GM13976 (cell line): ENCODE results near the gene SPRED2.

Experiments used
- DNase-seq: peaks from one replicate; pipeline ENCODE4 v3.0.0; 2012; ENCODE audit warnings: low spot score
- in situ Hi-C: fragments of 300-500 bp; cut with MboI; formaldehyde crosslinking; loops from one replicate; pipeline ENCODE4 v1.12.0; 2022; ENCODE audit warnings: low sequenced_read_pairs, mixed read lengths, inconsistent platforms; ENCODE audit not compliant: unreplicated experiment
- TF ChIP-seq, protein P1 (sequence below): IDR thresholded peaks from 2 replicates; pipeline ENCODE4 v1.5.1; 2012; ENCODE audit warnings: borderline replicate concordance, mild to moderate bottlenecking; ENCODE audit not compliant: insufficient read depth; ENCODE audit errors: extremely low read depth, missing control alignments, control extremely low read depth

Gene SPRED2

DNA sequence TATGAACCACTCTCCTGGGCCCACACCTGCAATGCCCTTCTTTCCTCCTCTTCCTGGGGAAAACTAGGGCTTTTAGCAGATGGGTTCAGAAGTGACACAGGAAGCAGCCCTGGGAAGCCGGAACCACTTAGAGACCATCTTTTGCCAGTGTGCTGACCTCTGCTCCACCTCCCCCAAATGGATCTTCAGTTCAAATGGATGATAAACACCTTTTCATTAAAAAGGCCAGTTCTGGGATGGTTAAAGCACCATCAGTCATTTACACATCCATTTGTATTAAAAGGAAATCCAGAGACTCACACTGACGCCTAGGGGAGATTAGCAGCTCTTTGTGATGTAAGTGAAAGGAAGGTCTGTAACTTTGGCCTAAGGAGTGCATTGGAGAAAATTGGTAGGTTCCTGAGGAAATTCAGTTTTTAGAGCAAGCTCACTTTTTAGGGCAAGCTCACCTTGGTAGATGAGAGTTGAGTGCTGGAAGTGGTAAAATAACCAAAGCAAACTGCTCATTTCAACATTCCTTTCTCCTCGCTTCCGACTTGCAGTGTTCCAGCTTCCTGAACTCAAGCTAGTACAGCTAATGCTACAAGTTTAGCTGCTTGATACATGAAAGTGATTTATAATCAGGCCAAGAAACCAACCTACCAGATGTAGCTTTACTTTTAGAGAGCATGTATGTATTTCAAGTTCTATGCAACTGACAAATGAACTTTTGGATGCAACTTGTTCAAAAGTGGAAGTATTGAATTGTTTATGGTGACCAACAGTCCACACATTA lies 157.1 kb downstream of the SPRED2 start:
- TF ChIP-seq, protein P1, sequence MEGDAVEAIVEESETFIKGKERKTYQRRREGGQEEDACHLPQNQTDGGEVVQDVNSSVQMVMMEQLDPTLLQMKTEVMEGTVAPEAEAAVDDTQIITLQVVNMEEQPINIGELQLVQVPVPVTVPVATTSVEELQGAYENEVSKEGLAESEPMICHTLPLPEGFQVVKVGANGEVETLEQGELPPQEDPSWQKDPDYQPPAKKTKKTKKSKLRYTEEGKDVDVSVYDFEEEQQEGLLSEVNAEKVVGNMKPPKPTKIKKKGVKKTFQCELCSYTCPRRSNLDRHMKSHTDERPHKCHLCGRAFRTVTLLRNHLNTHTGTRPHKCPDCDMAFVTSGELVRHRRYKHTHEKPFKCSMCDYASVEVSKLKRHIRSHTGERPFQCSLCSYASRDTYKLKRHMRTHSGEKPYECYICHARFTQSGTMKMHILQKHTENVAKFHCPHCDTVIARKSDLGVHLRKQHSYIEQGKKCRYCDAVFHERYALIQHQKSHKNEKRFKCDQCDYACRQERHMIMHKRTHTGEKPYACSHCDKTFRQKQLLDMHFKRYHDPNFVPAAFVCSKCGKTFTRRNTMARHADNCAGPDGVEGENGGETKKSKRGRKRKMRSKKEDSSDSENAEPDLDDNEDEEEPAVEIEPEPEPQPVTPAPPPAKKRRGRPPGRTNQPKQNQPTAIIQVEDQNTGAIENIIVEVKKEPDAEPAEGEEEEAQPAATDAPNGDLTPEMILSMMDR: no peak
- in situ Hi-C loops: no loop called here
- DNase-seq: no peak

DNA sequence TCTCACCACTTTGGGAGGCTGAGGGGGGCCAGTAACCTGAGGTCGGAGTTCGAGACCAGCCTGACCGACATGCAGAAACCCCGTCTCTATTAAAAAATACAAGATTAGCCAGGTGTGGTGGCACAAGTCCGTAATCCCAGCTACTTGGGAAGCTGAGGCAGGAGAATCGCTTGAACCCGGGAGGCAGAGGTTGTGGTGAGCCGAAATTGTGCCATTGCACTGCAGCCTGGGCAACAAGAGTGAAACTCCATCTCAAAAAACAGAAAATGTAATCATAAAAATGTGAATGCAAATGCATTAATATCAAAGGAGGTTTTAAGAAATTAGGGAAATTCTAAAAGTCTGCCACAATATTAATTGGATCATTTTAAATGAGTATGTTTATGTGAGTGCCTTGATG lies 159.1 kb downstream of the SPRED2 start:
- TF ChIP-seq, protein P1: no peak
- in situ Hi-C loops: no loop called here
- DNase-seq: no peak

DNA sequence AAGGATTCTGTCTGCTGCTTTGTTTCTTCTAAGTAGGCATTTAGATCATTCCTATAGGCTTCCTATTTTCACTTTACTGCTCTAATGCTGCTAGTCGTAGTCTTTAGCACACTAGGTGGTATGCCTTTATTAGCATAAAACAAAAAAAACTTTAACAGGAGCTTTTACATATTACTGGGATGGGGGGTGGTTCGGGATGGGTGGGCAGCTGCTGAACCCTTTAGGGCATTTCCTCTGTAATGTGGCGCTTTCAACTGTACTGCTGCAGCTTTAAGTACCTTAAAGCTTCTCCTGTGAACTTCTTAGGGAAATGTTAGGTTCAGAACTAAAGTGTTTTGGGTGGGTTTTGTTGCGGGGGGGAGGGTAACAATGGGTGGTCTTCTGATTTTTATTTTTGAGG lies 163.4 kb downstream of the SPRED2 start:
- in situ Hi-C loops: loop anchor here (5.0 kb wide), 1 partner anchor 283 kb away; no protein-coding TSS in a partner anchor
- TF ChIP-seq, protein P1: no peak
- DNase-seq: no peak

DNA sequence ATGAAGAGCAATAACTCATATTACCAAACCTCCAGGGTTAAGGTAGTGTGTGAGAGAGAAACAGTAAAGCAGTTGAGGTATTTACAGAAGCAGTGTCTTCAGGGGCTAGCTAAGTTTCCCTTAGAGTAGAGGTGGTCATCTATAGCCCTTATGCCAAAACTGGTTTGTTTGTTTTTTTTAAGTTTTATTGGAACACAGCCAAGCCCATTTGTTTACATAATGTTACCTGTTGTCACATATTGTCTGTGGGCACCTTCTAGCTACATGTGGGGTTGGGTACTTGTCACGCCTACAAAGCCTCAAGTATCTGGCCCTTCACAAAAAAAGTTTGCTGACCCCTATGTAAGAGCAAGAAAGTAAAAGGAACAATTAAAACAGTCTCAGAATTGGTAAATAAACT lies 165.4 kb downstream of the SPRED2 start:
- DNase-seq: no peak
- in situ Hi-C loops: loop anchor here (5.0 kb wide), 1 partner anchor 285 kb away; no protein-coding TSS in a partner anchor
- TF ChIP-seq, protein P1: no peak

DNA sequence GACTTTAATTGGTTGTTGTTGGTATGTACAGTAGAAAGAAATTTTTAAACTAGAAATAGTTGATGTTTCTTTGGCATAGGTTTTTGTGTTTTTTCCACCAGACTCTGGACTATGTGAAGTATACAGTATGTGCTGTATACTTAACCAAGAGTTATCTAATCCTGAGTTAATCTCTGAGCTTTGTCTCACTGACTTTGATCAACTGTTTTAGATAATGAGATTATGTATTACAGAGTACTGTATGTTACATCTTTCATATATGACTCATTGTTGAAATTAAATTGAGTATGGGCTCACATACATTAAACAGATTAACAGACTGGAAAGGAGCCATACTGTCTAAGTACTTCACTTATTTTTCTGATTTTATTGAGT lies 166.7 kb downstream of the SPRED2 start:
- TF ChIP-seq, protein P1: no peak
- in situ Hi-C loops: loop anchor here (5.0 kb wide), 1 partner anchor 287 kb away; no protein-coding TSS in a partner anchor
- DNase-seq: no peak

DNA sequence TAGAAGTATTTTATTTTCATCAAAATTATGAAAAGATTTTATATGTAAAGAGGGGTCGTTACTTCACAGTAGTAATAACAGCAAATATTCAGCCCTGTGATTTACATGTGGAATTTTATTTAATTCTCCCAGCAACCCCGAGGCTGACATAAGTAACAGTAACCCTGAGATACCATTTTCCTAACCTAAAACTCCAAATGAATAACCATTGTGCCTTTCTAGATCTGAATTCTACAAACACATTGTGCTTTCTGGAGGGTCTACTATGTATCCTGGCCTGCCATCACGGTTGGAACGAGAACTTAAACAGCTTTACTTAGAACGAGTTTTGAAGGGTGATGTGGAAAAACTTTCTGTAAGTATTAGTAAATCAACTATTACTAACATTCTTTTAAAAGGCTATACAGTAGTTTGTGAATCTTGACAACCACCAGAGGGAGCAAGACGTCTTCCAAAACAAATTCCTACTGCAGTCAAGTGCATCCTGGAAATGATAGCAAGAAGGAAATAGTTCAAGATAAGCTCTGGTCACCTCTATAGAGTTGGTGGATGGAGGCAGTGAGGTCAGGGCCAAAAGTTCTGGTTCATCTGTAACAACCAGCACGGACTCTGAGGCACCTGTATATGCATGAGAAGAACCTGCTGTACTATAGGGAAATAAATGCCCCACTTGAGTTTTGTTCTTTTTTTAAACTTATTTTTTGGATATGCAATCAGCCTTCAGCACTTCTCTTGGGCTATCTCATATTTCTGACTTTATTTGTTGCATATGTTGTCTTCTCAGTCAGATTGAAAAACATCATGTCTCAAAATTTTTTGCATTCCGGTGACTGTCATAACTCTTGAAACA lies 167.4 kb downstream of the SPRED2 start:
- TF ChIP-seq, protein P1: peak; percentile 22
- DNase-seq: no peak
- in situ Hi-C loops: loop anchor here (5.0 kb wide), 1 partner anchor 287 kb away; no protein-coding TSS in a partner anchor
